KBM-7 (cell line): ENCODE data around the gene ATP1A4.
"Not testable (repeated sequence)": the region's sequence is repeated elsewhere in the genome, so short reads cannot be mapped to it uniquely, and the experiment has no call there.

Experiments used
- DNase-seq: peaks from one replicate; pipeline ENCODE4 v3.0.0-alpha.2; 2015
- in situ Hi-C: fragments of 300-500 bp; cut with MboI; formaldehyde crosslinking; loops from 2 replicates; pipeline ENCODE4 v1.14.3; 2020; ENCODE audit warnings: low sequenced_read_pairs, low pct_unique_long_range_greater_than_20kb, mixed read lengths

The ATP1A4 gene

DNA sequence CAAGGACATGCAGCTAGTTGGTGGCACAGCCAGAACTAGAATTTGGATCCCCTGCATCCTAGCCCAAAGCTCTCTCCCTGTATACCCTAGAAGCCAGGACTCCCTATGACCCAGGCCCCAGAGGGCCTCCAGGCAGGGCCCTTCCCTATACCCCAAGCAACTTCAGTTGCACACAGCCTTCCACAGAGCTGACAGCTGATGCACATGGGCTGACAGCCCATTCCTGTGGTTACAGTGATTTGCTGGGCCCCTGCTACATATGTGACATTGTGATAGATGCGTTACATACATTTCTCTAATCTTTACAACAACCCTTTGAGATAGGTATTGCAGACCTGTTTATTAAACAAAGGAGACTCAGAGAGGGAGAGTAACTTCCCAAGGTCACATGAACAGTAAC, 30.0 kb upstream of the ATP1A4 start:
- DNase-seq = no peak
- in situ Hi-C loops = no loop called here

DNA sequence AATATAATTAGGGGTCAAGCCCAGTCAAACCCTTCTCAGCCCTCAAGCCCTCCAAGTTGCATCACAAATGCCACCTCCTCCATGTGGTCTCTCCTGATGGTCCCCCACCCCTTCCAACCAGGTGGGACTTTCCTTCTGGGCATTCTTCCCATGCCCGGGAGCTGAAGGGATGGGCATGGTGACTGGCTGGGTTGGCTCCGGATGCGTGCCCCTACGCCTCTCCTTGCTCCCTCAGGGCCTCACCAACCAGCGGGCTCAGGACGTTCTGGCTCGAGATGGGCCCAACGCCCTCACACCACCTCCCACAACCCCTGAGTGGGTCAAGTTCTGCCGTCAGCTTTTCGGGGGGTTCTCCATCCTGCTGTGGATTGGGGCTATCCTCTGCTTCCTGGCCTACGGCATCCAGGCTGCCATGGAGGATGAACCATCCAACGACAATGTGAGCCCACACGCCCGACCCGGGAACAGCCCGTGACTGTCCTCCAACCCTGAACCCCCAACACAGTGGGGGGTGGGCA, 28.4 kb upstream of the ATP1A4 start:
- no peak for DNase-seq

DNA sequence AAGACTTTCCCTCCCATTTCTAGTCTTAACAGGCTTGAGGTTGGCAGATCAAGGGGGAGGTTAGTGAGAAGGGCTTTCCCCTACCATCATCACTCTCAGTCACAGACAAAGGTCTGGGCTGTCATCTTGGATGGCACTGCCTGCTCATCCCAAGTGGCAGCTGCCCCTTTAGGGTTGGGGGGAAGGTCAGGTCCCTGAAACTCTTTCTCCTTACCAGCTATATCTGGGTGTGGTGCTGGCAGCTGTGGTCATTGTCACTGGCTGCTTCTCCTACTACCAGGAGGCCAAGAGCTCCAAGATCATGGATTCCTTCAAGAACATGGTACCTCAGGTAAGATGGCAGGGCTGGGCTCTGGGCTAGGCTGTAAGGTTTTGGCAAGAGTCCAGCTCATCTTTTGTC, 27.7 kb upstream of the ATP1A4 start:
- in situ Hi-C loops = no loop called here
- no peak for DNase-seq

More for the DNA sequence above, 28.4 kb upstream of the ATP1A4 start:
- in situ Hi-C loops = no loop called here

DNA sequence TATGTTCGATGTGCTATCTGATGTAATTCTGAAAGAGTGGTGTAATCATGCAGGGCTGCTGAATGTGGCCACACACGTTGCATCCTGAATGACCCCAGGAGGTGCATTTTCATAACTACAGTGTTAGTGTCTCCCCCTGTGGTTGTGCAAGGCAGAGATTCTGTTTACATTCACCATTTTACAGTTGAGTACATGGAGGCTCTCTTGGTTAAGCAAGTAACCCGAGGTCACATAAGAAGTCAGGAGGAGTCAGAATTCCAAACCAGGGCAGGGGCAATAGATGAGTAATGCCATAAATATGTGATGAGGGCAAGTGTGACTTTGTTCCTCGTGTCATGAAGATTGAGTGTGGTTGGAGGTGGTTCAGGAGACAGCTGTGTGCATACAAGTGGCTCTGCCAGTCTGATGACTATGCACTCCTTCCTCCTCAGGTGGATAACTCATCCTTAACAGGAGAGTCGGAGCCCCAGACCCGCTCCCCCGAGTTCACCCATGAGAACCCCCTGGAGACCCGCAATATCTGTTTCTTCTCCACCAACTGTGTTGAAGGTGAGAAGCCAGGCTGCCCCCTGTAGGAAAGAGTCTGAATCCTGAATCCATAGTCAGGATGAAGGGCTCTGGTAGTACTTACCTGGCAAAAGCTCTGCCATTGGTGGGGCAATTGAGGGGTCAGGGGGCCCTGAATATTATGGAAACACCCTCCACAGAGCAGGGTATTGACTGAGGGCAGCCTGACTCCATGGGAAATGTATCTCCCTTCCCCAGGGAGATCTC, 26.5 kb upstream of the ATP1A4 start:
- DNase-seq = no peak
- in situ Hi-C loops = no loop called here

DNA sequence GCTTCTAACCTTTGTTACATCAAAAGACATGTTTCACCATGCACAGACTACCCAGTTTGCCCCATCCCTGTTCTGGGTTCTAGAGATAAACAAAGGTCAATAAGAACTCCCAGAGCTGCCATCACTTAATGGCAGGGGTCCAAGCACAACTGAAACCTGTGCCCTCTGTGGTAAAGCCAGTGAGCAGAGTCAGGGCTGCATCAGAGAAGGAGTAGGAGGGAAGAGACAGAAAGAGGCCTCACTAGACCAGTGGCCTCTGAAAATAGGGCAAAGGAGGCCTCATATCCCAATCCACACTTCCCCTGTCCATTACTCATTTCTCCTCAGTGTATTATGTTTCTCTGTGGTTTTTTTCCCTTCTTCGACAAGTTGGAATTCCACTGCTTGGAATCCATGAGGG, 25.7 kb upstream of the ATP1A4 start:
- in situ Hi-C loops = no loop called here
- DNase-seq = no peak

DNA sequence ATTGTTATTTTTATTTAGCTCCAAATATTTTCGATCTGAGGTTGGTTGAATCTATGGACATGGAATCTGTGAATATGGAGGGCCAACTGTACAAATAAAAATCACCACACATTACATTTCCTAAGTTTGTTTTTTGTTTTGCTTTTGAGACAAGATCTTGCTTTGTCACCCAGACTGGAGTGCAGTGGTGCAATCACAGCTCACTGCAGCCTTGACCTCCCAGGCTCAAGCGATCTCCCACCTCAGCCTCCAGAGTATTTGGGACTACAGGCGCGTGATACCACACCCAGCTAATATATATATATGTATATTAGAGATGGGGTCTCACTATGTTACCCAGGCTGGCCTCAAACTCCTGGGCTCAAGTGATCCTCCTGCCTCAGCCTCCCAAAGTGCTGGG, 25.1 kb upstream of the ATP1A4 start:
- in situ Hi-C loops, DNase-seq: not testable (repeated sequence)

DNA sequence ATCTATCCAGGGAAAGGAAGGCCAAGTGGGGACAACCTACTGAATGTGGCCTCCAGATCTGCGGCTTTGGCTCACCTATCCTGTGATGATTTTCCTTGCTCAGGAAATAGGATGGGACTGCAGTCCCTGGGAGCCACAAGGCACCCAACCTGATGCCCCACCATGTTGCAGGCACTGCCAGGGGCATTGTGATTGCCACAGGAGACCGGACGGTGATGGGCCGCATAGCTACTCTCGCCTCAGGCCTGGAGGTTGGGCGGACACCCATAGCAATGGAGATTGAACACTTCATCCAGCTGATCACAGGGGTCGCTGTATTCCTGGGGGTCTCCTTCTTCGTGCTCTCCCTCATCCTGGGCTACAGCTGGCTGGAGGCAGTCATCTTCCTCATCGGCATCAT, 24.0 kb upstream of the ATP1A4 start:
- in situ Hi-C loops = no loop called here
- no peak for DNase-seq

DNA sequence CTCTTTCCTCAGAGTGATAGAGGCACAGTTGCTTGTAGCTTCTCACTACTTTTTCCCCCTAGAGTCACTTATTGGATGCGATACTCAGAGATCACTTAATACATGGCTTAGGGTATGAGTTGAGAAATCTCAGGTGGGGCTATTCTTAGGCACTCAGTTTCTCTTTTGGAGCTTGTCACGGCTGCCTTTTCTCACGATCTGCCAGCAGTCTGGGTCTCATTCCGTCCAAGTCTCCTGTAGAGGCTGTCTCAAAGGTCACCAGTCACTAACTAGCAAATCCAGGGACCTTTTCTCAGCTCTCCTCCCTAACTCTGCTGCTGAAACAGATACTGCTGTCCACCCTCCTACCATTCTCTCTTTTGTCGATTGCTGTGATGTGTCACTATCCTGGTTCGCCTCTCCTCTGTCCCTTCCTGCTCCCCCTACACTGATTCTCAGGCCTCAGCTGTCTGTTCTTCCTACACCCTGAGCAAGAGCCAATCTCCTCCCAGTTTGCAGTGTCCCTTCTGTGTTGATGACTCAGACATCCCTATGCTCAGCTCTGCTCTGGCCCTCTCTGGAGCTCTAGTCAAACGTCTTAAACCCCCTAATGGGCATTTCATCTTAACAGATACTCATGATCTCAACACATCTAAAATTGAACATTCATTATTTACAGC, 23.4 kb upstream of the ATP1A4 start:
- in situ Hi-C loops = no loop called here
- no peak for DNase-seq

DNA sequence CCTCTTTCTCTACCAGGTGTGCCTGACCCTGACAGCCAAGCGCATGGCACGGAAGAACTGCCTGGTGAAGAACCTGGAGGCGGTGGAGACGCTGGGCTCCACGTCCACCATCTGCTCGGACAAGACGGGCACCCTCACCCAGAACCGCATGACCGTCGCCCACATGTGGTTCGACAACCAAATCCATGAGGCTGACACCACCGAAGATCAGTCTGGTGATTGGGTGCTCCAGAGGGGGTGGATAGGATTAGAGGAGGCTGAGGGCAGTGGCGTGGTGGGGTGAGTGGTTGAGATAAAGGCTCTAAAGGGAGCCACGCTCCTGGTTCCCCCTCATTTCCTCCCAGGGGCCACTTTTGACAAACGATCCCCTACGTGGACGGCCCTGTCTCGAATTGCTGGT, 22.8 kb upstream of the ATP1A4 start:
- in situ Hi-C loops = no loop called here
- no peak for DNase-seq

DNA sequence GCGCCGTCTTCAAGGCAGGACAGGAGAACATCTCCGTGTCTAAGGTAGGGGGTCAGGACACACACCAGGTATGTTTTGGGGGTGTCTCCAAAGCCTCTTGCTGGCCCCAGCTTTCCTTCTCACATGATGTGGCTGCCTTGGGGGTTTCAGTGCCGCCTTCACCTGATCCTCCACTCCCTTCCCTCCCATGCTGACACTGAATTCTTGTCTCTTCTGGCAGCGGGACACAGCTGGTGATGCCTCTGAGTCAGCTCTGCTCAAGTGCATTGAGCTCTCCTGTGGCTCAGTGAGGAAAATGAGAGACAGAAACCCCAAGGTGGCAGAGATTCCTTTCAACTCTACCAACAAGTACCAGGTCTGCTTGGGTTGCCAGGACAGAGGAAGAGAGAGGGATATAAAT, 22.4 kb upstream of the ATP1A4 start:
- in situ Hi-C loops = no loop called here
- no peak for DNase-seq

DNA sequence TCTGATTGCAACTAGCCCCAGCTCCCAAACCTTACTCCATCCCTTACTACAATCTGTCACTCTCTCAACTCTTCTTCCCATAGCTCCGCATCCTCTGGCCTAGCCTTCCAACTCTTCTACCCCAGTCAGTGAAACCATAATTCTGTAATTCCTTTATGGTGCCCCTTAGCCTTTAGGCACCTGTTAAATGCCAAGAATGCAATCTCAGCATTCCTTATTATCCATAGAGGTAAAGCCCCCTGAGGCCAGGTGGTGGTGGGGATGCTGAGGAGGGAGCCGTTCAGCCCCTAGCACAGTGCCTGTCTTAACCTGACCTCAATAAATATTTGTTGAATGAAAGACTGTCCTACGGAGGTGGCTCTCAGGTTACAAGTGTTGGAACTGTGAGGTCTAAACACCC, 21.8 kb upstream of the ATP1A4 start:
- in situ Hi-C loops = no loop called here

DNA sequence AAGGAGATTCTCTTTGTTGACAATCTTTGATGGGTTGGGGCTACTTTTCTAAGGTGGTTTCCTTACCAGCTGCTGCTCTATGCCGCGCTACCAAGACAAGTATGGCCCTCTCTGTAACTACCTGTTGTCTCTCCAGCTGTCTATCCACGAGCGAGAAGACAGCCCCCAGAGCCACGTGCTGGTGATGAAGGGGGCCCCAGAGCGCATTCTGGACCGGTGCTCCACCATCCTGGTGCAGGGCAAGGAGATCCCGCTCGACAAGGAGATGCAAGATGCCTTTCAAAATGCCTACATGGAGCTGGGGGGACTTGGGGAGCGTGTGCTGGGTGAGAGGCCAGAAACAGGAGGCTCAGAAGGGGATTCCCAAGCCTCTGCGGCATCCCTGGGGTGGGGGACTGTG, 21.4 kb upstream of the ATP1A4 start:
- in situ Hi-C loops = no loop called here
- no peak for DNase-seq

More for the DNA sequence above, 21.8 kb upstream of the ATP1A4 start:
- no peak for DNase-seq

DNA sequence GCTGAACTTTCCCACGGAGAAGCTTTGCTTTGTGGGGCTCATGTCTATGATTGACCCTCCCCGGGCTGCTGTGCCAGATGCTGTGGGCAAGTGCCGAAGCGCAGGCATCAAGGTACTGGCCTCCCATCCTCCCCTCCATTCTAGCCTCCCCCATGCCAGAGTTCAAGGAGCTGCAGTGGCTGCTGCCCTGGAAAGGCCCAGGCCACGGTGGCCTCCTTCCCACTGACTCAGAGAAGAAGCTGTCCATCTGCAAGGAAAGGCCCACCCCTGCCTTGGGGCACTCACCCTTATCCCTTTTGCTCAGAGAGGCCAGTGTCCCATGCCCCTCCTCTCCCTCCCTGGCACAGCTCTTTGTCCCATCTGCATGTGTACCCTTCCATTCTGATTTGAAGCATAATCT, 20.9 kb upstream of the ATP1A4 start:
- in situ Hi-C loops = no loop called here

DNA sequence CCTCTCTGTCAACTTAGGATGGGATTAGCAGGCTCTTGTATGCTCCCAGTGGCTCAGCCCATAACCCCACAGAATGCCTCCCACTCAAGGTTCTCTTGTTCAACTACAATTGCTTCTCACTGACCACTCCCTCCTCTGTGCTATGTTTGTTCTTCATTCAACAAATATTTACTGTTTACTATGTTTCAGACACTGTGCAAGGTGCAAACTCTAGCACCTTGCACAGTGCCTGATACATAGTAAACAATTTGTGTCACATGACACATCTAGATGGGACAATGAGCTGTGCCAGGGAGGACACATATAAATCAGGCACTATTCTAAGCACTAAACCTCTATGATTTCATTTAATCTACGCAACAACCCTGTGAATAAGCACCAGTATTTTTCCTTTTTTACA, 20.5 kb upstream of the ATP1A4 start:
- in situ Hi-C loops = no loop called here
- no peak for DNase-seq

More for the DNA sequence above, 20.9 kb upstream of the ATP1A4 start:
- no peak for DNase-seq

DNA sequence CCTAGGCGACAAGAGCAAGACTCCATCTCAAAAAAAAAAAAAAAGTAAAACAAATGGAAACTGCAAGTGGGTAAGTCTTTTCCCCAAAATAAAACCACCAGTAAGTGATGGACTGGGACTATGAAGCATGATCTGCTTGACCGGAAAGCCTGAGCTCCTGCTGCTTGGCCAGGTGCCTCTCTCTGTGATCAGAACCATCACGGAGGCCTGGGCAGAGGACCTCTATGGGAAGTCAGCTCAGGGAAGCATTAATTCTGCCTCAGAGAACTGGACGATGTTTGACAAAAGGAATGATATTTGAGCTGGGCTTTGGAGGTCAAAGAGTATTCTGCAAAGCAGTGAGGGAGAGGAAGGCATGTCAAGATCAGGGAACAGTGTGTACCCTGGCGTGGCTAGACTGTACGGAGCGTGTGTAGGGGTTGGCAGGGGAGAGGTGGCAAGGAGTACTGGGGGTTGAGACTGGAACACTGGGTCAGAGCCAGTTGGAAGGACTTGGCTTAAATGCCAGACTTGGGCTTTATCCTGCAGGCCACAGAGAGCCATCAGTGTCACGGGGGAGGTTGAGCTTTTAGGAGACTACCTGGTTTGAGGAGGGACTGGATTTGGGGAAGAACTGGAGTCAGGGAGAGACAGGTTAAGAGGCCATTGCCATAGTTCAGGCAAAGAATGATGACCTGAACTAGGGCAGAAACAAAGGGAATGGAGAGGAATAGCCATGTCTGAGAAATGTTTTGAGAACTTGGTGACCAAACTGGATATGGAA, 19.4 kb upstream of the ATP1A4 start:
- no peak for DNase-seq
- in situ Hi-C loops = no loop called here

DNA sequence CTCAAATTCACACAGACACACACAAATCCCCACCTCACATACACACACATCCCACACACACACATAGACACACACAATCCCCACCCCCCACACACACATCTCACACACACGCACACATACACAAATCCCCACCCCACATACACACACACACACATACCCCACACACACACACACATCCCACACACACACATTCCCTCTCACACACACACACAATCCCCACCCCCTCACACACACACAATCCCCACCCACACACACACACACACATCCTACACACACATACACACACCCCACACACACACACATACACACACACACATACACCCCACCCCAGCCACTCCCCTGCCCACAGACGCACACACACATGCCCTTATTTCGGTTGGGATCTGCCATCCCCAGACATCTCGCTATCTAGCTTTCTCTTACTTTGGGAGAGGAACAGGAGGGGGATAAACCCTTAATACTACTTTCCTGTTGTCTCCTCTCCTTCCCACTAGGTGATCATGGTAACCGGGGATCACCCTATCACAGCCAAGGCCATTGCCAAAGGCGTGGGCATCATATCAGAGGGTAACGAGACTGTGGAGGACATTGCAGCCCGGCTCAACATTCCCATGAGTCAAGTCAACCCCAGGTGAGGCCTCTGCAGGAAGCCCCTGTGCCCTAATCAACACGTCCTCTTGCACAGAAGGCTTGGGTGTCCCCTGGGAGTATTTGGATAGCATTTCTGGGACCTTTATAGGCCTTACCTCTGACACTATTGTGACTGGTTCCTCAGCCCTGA, 17.2 kb upstream of the ATP1A4 start:
- in situ Hi-C loops = no loop called here
- DNase-seq = no peak

DNA sequence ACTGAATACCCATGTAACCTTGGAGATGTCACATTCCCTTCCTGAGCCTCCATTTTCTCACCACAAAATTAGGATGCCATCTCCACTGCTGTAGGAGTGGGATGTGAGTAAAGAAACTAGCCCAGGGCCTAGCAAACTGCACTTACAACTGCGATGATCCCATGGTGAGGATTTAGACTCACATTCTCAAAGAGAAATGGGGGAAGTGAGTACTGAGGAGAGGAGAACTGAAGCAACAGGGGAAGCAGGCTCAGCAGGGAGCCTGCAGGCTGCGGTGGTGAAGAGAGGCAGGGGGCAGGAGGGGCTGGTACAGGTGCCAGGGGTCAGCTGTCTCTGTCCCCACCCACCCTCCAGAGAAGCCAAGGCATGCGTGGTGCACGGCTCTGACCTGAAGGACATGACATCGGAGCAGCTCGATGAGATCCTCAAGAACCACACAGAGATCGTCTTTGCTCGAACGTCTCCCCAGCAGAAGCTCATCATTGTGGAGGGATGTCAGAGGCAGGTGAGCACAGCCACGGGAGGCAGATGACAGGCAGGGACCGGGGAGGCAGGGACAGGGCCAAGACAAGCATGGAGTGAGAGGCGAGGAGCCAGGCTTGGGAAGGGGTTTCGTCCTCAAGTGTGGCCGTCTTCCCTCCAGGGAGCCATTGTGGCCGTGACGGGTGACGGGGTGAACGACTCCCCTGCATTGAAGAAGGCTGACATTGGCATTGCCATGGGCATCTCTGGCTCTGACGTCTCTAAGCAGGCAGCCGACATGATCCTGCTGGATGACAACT, 16.4 kb upstream of the ATP1A4 start:
- in situ Hi-C loops = no loop called here

DNA sequence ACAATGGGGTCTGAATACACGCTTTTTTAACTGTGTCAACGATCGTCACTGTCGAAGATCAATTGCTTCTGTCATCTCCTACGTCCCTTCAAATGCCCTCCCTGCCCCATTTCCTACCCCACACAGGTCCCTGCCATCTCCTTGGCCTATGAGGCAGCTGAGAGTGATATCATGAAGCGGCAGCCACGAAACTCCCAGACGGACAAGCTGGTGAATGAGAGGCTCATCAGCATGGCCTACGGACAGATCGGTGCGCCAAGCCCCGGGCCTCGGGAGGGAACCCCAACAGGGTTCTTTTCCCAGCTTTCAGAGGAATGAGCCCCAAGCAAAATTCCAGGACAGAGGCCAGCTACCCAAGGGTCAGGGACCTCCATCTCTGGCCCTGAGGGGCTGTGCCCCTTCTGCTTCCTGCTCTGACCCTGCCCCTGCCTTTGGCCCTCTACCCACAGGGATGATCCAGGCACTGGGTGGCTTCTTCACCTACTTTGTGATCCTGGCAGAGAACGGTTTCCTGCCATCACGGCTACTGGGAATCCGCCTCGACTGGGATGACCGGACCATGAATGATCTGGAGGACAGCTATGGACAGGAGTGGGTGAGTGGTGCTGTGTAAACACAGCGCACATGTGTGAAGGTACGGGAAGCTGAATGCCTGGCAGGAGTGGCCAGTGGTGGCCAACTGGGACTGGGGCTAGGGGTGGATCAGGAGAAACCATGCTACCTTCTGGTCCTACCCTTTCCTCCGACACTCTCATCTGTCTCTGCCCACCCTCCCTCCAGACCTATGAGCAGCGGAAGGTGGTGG, 15.1 kb upstream of the ATP1A4 start:
- in situ Hi-C loops = no loop called here
- no peak for DNase-seq

More for the DNA sequence above, 16.4 kb upstream of the ATP1A4 start:
- DNase-seq = peak; percentile 39
